Measurements from ENCODE around the gene UXS1.

UXS1 gene

GRCh38 chr2:106054321-106054720 is 139.8 kb downstream of the UXS1 start:
- 82 to 92% methylated on average over 9 of the region's 9 CpGs for WGBS, 2 experiments
- peaks cover 9% of the 10 kb centered on the region for H3K4me1 ChIP-seq (ENCODE audit: control insufficient read depth, insufficient read depth, low read length)
- no peak overlapping the region for H3K4me3 ChIP-seq (ENCODE audit: insufficient read depth, low read depth, low read length)

GRCh38 chr2:106053581-106053980 is 140.5 kb downstream of the UXS1 start:
- WGBS, 2 experiments, result 92 to 93% methylated on average over 6 of the region's 6 CpGs
- peaks cover 9% of the 10 kb centered on the region for H3K4me1 ChIP-seq (ENCODE audit: control insufficient read depth, insufficient read depth, low read length)
- no peaks in the 10 kb centered on the region for H3K36me3 ChIP-seq (ENCODE audit: control insufficient read depth, insufficient read depth, low read length)
- no peaks in the 10 kb centered on the region for H3K9me3 ChIP-seq (ENCODE audit: control insufficient read depth, low read length)
- H3K27me3 ChIP-seq (ENCODE audit: control insufficient read depth, insufficient read depth, low read length, poor library complexity, severe bottlenecking), result no peaks in the 10 kb centered on the region
- no peak overlapping the region for H3K4me3 ChIP-seq (ENCODE audit: insufficient read depth, low read depth, low read length)
- H3K27ac ChIP-seq (ENCODE audit: insufficient read depth, low read depth, low read length, poor library complexity, severe bottlenecking), result no peak overlapping the region

More at GRCh38 chr2:106054321-106054720, 139.8 kb downstream of the UXS1 start:
- H3K36me3 ChIP-seq (ENCODE audit: control insufficient read depth, insufficient read depth, low read length), result no peaks in the 10 kb centered on the region
- H3K27ac ChIP-seq (ENCODE audit: insufficient read depth, low read depth, low read length, poor library complexity, severe bottlenecking), result no peak overlapping the region
- H3K27me3 ChIP-seq (ENCODE audit: control insufficient read depth, insufficient read depth, low read length, poor library complexity, severe bottlenecking), result no peaks in the 10 kb centered on the region
- no peaks in the 10 kb centered on the region for H3K9me3 ChIP-seq (ENCODE audit: control insufficient read depth, low read length)

- Histone ChIP-seq H3K9me3 (ENCODE audit: control insufficient read depth, low read length) (no peaks in the 10 kb centered on the region), H3K27me3 (ENCODE audit: control insufficient read depth, insufficient read depth, low read length, poor library complexity, severe bottlenecking) (no peaks in the 10 kb centered on the region), H3K4me3 (ENCODE audit: insufficient read depth, low read depth, low read length) (no peak overlapping the region), H3K27ac (ENCODE audit: insufficient read depth, low read depth, low read length, poor library complexity, severe bottlenecking) (no peak overlapping the region), H3K36me3 (ENCODE audit: control insufficient read depth, insufficient read depth, low read length) (no peaks in the 10 kb centered on the region), H3K4me1 (ENCODE audit: control insufficient read depth, insufficient read depth, low read length) (peaks cover 9% of the 10 kb centered on the region)
- 97 to 98% methylated on average over 2 of the region's 2 CpGs for WGBS, 2 experiments
These were observed 141.0 kb downstream of the UXS1 start for GRCh38 chr2:106053116-106053515.

- H3K36me3 ChIP-seq (ENCODE audit: control insufficient read depth, insufficient read depth, low read length), result no peaks in the 10 kb centered on the region
- H3K4me1 ChIP-seq (ENCODE audit: control insufficient read depth, insufficient read depth, low read length), result no peaks in the 10 kb centered on the region
- WGBS, 2 experiments, result 73 to 83% methylated on average over 4 to 6 of the region's 6 CpGs
- H3K4me3 ChIP-seq (ENCODE audit: insufficient read depth, low read depth, low read length), result no peak overlapping the region
- H3K9me3 ChIP-seq (ENCODE audit: control insufficient read depth, low read length), result no peaks in the 10 kb centered on the region
- H3K27me3 ChIP-seq (ENCODE audit: control insufficient read depth, insufficient read depth, low read length, poor library complexity, severe bottlenecking), result no peaks in the 10 kb centered on the region
- H3K27ac ChIP-seq (ENCODE audit: insufficient read depth, low read depth, low read length, poor library complexity, severe bottlenecking), result no peak overlapping the region
These were observed 149.2 kb downstream of the UXS1 start for GRCh38 chr2:106044859-106045258.

GRCh38 chr2:106044021-106044420 is 150.1 kb downstream of the UXS1 start:
- H3K4me1 ChIP-seq (ENCODE audit: control insufficient read depth, insufficient read depth, low read length), result no peaks in the 10 kb centered on the region
- no peaks in the 10 kb centered on the region for H3K36me3 ChIP-seq (ENCODE audit: control insufficient read depth, insufficient read depth, low read length)
- H3K9me3 ChIP-seq (ENCODE audit: control insufficient read depth, low read length), result no peaks in the 10 kb centered on the region
- no peak overlapping the region for H3K27ac ChIP-seq (ENCODE audit: insufficient read depth, low read depth, low read length, poor library complexity, severe bottlenecking)
- no peaks in the 10 kb centered on the region for H3K27me3 ChIP-seq (ENCODE audit: control insufficient read depth, insufficient read depth, low read length, poor library complexity, severe bottlenecking)
- WGBS, 2 experiments, result 78 to 90% methylated on average over 4 of the region's 4 CpGs
- H3K4me3 ChIP-seq (ENCODE audit: insufficient read depth, low read depth, low read length), result no peak overlapping the region
